Measurements from ENCODE around the gene NPAS3. TPM values are rescaled to one million over a fixed set of nuclear protein-coding genes. Genes with fewer than 3 reads are reported as not detected.

Gene NPAS3
- total RNA-seq, 1 experiment from 2014 or later: 0.35 TPM

DNA sequence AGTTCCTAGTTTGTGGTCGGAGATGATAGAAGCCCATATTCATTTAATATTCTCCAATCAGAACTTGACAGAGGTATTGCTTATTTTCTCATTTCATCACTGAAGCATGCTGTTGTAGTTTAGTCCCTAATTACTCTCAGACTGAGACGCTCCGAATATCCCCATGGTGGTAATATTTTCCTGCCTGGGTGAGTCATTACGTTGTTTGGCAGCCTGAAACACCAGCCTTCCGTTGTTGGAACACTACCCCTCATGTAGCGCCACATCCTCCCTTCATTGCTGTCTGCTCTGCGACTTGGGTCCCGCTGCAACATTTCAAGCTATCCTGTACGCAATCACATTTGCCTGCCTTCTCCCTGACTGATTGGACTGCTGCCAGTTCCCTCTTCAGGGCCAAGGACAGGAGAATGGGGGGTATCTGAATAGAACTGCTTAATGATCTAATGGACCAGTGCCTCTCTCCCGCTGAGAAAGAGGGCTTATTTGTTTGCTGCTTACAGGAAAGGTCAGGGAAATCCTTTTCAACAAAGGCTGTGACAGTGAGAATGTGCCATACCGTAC lies 369.1 kb downstream of the NPAS3 start:
- no peak overlapping the region for H3K4me3 Mint-ChIP-seq (ENCODE audit: unreplicated experiment)
- DNase-seq (ENCODE audit: unreplicated experiment): peak; percentile 61
- H3K27ac Mint-ChIP-seq (ENCODE audit: low read depth, unreplicated experiment): no peak overlapping the region
- no peaks in the 10 kb centered on the region for H3K9me3 Mint-ChIP-seq (ENCODE audit: unreplicated experiment)
- TF ChIP-seq, protein P1, sequence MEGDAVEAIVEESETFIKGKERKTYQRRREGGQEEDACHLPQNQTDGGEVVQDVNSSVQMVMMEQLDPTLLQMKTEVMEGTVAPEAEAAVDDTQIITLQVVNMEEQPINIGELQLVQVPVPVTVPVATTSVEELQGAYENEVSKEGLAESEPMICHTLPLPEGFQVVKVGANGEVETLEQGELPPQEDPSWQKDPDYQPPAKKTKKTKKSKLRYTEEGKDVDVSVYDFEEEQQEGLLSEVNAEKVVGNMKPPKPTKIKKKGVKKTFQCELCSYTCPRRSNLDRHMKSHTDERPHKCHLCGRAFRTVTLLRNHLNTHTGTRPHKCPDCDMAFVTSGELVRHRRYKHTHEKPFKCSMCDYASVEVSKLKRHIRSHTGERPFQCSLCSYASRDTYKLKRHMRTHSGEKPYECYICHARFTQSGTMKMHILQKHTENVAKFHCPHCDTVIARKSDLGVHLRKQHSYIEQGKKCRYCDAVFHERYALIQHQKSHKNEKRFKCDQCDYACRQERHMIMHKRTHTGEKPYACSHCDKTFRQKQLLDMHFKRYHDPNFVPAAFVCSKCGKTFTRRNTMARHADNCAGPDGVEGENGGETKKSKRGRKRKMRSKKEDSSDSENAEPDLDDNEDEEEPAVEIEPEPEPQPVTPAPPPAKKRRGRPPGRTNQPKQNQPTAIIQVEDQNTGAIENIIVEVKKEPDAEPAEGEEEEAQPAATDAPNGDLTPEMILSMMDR (IDR thresholded peaks at IDR 0.05; ENCODE audit: unreplicated experiment): no peak
- no peaks in the 10 kb centered on the region for H3K4me1 Mint-ChIP-seq (ENCODE audit: insufficient read depth, unreplicated experiment)
- ChIA-PET POLR2A (no interaction called here), CTCF (interaction anchor here (0.7 kb wide), 1 partner anchor 85 kb away, joined by 3 read pairs; no protein-coding TSS in a partner anchor)
- no peaks in the 10 kb centered on the region for H3K36me3 Mint-ChIP-seq (ENCODE audit: insufficient read depth, unreplicated experiment)
- intact Hi-C loops (cut with micrococcal nuclease): no loop called here
- no peaks in the 10 kb centered on the region for H3K27me3 Mint-ChIP-seq (ENCODE audit: insufficient read depth, unreplicated experiment)
- BruUV-seq (replicated peaks): no TSS peak

DNA sequence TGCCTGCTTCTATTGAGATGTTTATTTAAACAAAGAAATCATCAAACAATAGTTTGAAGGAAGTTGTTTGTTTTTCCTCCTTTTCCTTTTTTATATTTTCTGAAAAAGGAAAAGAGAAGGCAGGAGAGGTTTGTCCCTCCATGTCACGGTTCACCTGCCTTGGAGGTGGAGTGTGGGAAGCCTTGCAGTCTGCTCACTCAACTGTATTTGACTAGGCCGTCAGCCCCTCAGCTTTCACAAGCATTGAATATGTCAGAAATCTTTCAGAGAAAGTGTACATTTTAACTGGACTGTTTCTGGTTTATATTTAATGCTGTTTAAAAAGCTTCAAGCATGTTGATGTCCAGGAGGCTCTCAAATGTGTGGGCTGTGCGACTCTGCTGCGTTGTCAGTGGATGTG lies 370.4 kb downstream of the NPAS3 start:
- Mint-ChIP-seq H3K27ac (ENCODE audit: low read depth, unreplicated experiment) (no peak overlapping the region), H3K9me3 (ENCODE audit: unreplicated experiment) (no peaks in the 10 kb centered on the region), H3K4me3 (ENCODE audit: unreplicated experiment) (no peak overlapping the region), H3K4me1 (ENCODE audit: insufficient read depth, unreplicated experiment) (no peaks in the 10 kb centered on the region), H3K36me3 (ENCODE audit: insufficient read depth, unreplicated experiment) (no peaks in the 10 kb centered on the region), H3K27me3 (ENCODE audit: insufficient read depth, unreplicated experiment) (no peaks in the 10 kb centered on the region)
- no peak for DNase-seq (ENCODE audit: unreplicated experiment)
- TF ChIP-seq, protein P1 (IDR thresholded peaks at IDR 0.05; ENCODE audit: unreplicated experiment): no peak
- intact Hi-C loops (cut with micrococcal nuclease): no loop called here
- POLR2A ChIA-PET: no interaction called here
- no TSS peak for BruUV-seq (replicated peaks)
- CTCF ChIA-PET: no interaction called here

DNA sequence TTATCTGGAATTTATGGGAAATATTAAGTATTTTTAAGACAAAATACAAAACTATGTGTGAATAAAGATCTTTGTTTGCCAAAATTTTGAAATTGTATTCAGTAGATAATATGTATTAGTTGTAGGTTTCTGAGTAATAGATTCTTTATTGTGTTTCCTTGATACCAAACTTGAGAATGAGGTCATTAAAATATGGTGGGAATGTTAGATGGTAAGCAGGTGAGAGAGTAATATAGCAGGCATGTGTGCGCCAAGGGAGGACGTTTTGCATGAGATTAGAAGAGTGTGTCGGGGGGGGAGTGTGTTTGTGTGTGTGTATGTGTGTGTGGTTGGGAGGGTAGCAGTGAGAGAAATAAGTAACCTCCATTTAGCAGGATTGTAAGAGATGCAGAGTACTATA lies 376.5 kb downstream of the NPAS3 start:
- TF ChIP-seq, protein P1 (IDR thresholded peaks at IDR 0.05; ENCODE audit: unreplicated experiment): no peak
- Mint-ChIP-seq H3K4me1 (ENCODE audit: insufficient read depth, unreplicated experiment) (peaks cover 5% of the 10 kb centered on the region), H3K27ac (ENCODE audit: low read depth, unreplicated experiment) (no peak overlapping the region), H3K36me3 (ENCODE audit: insufficient read depth, unreplicated experiment) (no peaks in the 10 kb centered on the region), H3K4me3 (ENCODE audit: unreplicated experiment) (no peak overlapping the region), H3K9me3 (ENCODE audit: unreplicated experiment) (no peaks in the 10 kb centered on the region), H3K27me3 (ENCODE audit: insufficient read depth, unreplicated experiment) (no peaks in the 10 kb centered on the region)
- ChIA-PET CTCF (no interaction called here), POLR2A (no interaction called here)
- DNase-seq (ENCODE audit: unreplicated experiment): no peak
- intact Hi-C loops (cut with micrococcal nuclease): no loop called here
- no TSS peak for BruUV-seq (replicated peaks)

DNA sequence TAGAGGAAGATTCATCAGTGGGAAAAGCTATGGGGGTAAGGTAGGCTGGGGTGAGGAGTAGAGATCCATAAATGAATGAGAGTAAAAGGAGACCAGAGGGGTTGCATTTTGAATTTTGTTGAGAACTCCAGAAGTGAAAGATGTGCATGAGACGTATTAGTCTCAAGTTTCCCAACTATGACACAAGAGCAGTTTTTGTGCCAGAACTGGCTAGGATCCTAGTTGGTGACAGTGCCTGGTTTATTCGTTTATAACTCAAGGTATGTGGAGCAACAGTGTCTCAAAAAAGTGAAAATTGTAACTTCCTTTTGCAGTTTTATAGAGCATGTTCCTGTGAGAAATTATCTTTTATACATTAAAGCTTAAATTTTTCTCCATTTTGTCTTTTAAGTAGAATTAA lies 377.0 kb downstream of the NPAS3 start:
- Mint-ChIP-seq H3K27ac (ENCODE audit: low read depth, unreplicated experiment) (no peak overlapping the region), H3K4me1 (ENCODE audit: insufficient read depth, unreplicated experiment) (peaks cover 5% of the 10 kb centered on the region), H3K27me3 (ENCODE audit: insufficient read depth, unreplicated experiment) (no peaks in the 10 kb centered on the region), H3K36me3 (ENCODE audit: insufficient read depth, unreplicated experiment) (no peaks in the 10 kb centered on the region), H3K9me3 (ENCODE audit: unreplicated experiment) (no peaks in the 10 kb centered on the region), H3K4me3 (ENCODE audit: unreplicated experiment) (no peak overlapping the region)
- CTCF ChIA-PET: no interaction called here
- POLR2A ChIA-PET: interaction anchor here (0.6 kb wide), 1 partner anchor 9 kb away, joined by 3 read pairs; no protein-coding TSS in a partner anchor
- intact Hi-C loops (cut with micrococcal nuclease): no loop called here
- peak; percentile 28 for DNase-seq (ENCODE audit: unreplicated experiment)
- TF ChIP-seq, protein P1 (IDR thresholded peaks at IDR 0.05; ENCODE audit: unreplicated experiment): no peak
- BruUV-seq (replicated peaks): no TSS peak
